Activated CD4-positive, alpha-beta T cell treated with anti-CD3 and anti-CD28 coated beads for 1 hour (primary cell): ENCODE data around the gene MT4.
A peak's percentile ranks its signal among the peaks of the same experiment; 100 is the strongest.

Experiments
- DNase-seq: peaks from one replicate; pipeline ENCODE4 v3.0.0-alpha.2; 2020

Gene MT4

DNA sequence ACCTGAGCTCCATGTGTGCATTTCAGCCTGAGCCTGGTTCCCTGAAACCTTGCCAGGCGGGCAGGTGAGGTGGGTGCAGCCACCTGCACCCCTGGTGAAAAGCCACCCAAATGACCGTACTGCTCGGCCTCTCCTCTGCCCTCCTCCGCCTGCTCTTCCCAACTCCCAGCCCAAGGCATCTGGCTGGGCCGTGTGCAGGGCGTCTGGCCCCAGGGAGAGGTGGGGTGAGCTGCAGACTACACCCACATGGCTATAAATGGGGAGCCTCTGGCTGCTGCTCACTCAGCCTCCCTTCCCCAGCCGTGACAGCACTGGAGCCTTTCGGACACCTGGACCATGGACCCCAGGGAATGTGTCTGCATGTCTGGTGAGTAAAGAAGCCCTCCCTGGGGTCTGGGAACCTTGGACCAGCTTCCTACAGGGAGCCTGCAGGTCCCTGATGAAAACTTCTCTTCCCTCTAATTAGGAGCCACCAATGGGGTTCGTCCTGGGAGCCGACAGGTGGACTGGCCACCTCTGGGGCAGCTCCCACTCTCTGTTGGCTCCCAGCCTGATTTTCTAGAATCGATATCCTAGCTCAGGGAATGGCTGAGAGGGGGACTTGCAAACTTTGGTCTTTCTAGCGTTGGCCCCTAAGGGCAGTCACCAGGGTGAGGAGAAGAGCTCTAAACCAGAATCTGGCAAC, at the start of gene MT4:
MT4 (plus strand) TSS at position 281 of the 685 bp plus-strand sequence; CDS start at position 337, 56 bp downstream.
- no peak for DNase-seq

DNA sequence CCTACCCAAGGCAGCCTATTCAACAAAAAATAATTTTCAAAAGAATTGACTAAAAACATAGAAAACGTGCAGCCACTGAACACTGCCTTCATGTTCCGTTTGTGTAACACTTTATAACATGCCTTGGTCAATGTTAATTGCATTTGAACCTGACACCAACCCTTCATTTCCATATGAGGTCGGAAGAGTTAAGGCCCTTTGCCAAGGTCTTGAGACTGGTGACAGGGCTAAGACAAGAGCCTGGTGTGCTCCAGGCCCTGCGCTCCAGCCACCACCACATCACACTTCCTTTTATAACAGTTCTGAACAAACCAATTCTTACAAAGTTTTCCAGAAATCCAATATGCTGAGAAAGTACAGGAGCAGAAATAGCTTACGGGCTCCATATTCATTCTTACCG, 49.2 kb upstream of the MT4 start:
- DNase-seq, result no peak

GRCh38 chr16:56517206-56517605, 47.7 kb upstream of the MT4 start:
- DNase-seq, result no peak

- no peak for DNase-seq
Measured at GRCh38 chr16:56518425-56518824, 46.4 kb upstream of the MT4 start.

GRCh38 chr16:56519459-56520250, 45.2 kb upstream of the MT4 start, which contains the start of gene BBS2:
TSS of gene BBS2 (minus strand) at chr16:56520024. CDS start at chr16:56519862, 162 bp downstream.
- DNase-seq, result peak; percentile 90

DNA sequence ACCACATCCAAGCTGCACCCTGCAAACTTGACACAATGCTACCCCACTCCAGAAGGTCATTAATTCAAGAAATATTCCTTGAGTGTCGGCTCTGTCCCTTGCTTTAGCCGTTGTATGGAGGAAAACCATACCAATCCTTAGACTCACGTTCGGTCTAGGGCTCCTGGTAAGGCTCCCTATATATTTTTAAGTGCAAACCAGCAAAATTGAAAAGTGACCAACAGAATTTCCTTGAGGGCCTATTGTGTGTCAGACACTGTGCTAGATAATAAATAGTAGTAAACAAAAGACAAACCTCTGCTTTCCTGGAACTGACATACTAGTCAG, 44.7 kb upstream of the MT4 start:
- DNase-seq, result no peak

- no peak for DNase-seq
Measured at GRCh38 chr16:56525236-56525635, 39.6 kb upstream of the MT4 start.

DNA sequence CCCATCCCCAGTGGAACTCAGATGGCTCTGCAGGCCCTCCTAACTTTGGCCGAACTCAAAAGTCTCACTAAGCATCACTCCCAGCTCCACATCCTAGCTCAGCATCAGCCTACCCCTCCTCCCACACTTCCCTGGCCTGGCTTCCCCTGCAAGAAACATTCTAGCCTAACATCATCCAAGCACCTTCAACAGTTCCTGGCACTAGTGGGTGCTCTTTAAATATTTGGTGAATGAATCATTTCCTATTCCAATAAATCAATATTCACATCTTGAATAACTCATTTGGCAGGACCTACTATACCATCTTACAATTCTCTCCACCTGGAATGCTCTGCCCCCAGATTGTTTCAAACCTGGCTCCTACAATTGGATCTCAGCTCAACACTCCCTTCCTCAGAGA, 34.0 kb upstream of the MT4 start:
- no peak for DNase-seq

DNA sequence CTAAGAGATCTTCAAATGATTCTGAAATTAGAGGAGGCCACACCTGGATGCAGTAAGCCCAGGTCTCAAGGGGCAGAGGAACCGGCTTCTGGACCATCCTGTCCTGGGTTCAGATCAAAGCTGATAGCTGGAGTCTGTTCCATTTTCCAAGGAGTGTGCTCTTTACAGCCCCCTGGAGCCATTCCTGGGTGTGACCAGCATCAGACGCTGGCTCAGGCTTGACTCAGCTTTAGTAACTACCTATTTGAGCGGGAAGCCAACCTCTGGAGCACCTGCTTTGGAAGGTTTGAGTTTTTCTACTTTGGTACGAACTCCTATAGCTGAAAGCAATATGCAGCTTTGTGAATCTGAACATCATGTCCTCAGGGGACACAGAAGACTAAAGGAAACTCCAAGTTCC, 32.2 kb upstream of the MT4 start:
- no peak for DNase-seq

DNA sequence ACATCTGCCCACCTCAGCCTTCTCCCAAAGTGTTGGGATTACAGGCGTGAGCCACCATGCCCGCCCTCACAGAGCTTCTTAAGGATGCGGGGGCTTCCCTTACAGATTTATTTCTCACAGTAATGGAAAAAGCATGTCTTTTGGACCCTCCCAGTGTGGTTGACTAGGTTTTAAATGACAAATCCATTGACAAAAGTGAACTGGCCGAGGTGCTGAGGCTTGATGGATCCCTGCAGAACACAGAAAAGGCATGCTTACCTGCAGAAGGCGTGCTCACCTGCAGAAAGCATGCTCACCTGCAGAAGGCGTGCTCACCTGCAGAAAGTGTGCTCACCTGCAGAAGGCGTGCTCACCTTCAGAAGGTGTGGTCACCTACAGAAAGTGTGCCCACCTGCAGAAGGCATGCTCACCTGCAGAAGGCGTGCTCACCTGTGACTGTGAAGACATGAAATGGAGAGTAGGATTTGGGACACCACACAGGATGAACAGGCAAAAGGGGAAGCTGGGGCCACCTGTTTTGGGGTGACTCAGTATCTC, 30.0 kb upstream of the MT4 start:
- no peak for DNase-seq

- no peak for DNase-seq
Measured at GRCh38 chr16:56538331-56538730, 26.5 kb upstream of the MT4 start.

- no peak for DNase-seq
Measured at GRCh38 chr16:56539656-56540055, 25.2 kb upstream of the MT4 start.

GRCh38 chr16:56542039-56542438, 22.8 kb upstream of the MT4 start:
- DNase-seq, result no peak

- no peak for DNase-seq
Measured at GRCh38 chr16:56547120-56547948, 17.5 kb upstream of the MT4 start.

DNA sequence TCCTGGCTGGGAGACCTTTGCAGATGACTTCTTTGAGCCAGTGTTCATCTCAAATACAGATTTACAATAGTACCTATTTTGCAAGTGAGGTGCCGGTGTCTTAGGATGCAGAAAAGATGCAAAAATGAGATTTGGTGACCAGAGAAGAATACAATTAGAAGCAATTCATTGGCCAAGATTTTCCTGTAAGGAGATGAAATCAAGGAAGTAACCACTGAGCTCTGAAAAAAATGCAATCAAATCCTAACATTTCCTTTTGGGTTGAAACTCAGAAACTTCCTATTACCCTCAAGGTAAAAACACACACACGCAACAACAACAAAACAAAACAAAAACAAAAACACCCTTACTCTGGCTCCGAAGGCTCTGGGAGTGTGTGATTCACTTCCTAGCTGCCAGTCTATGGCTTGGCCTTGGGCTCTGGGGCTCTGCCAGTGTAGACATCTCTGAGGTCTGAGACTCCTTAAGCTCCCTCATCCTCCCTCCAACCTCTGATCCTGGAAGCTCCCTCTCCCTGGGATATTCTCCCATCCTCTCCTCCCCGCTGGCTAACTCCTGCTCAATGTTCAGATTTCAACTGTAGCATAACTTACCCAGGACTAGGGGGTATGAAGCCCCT, 16.8 kb upstream of the MT4 start:
- no peak for DNase-seq

DNA sequence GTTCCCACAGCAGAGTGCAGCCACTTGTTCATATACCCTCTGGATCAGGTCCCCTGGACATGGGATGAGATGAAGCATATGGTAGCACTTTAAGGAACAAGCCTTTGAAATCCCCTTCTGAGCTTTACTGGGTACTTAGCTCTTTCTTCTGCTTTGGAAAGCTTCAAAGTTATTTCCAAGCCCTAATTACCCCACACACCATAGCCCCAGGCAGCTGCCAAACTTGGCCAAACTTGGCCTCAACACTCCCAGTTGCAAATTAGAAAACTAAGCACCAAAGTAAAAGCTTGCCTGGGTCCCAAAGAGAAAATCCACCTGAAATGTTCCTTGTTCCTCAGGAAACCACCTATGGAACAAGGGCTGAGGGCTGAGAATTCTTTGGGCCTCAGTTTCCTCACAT, 15.7 kb upstream of the MT4 start:
- no peak for DNase-seq

- DNase-seq, result no peak
Measured at GRCh38 chr16:56549744-56550385, 15.0 kb upstream of the MT4 start.

GRCh38 chr16:56551796-56552738, 12.8 kb upstream of the MT4 start:
- DNase-seq, result no peak

DNA sequence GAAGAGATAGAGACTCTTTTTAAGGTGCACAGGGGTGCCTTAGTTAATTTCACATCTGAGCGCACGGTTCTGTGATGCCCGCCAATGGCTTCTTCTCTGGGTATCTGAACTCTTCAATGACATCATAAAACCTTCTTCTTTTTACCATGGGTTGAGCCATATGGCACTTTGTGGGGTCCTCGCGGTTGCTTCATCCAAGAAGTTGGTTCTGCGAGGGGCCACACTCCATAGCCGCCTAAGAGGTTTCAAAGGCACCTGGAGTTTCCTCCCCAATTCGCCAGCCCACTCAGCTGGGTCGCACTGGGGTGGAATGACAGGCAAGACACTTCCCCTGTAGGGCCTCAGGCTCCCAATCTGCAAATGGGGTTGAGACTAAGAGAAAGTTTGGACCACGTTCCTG, 10.4 kb upstream of the MT4 start:
- no peak for DNase-seq

DNA sequence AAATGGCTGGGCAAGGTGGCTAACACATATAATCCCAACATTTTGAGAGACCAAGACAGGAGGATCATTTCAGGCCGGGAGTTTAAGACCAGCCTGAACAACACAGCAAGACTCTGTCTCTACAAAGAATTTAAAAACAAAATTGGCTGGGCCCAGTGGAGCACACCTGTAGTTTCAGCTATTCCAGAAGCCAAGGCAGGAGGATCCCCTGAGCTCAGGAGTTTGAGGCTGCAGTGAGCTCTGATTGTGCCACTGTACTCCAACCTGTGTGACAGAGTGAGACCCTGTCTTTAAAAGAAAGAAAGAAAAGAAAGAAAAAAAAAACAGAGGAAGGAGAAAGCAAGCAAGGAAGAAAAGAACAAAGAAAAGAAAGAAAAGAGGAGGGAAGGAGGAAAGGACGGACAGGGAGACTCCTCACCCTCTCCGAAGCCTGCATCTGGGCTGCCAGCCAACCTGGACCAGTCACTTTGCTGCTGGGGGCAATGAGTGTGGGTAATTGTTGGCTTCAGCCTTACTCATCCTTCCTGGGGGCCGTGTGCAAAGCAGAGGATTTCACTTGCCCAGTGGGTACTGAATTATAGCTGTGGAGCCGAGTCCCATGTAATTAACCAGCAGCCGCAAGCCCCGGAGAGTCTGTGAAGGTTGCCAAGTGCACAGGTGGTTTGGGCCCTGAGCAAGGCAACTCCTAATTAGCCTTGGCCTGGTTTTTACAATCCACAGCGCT, 6.7 kb upstream of the MT4 start:
- DNase-seq, result no peak

DNA sequence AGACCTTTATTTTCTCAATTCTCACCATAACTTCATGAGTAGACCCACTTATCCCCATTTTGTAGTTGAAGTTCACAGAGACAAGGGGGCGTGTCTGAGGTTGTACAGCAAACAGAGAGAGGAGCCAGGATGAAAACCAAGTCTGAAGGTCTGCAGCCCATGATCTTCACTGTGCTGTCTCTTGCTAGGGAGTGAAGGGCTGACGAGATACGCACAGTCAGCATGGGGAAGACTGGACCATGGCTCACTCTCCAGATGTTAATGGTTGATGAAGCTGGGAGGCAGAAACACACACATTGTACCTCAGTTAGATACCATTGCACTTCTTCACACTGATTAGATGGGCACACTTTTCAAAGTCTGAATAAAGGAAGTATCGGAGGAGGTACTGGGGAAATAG, 5.8 kb upstream of the MT4 start:
- DNase-seq, result no peak
